Adrenal gland (tissue), 5 donors: ENCODE results near the gene RUFY4.

Experiments used
- CTCF ChIP-seq, 6 experiments: fragments of 450-650 bp in 4 of 6; fragments of 200-600 bp in 2 of 6; sonication (generic) in 1 of 6; IDR thresholded peaks; 1 replicate in 5 of 6; 2 replicates in 1 of 6; pipeline versions ENCODE4 v1.5.1 to v1.8.0; 2016 to 2021; ENCODE audit warnings: antibody characterized with exemption in 6 of 6, mild to moderate bottlenecking in 2 of 6, moderate library complexity in 1 of 6
- POLR2A ChIP-seq, 2 donors: fragments of 450-650 bp; IDR thresholded peaks; one replicate each; pipeline ENCODE4 v1.6.1; 2017; ENCODE audit warnings: antibody characterized with exemption in 2 of 2, mild to moderate bottlenecking in 2 of 2, moderate library complexity in 1 of 2
- donor health status: DM: no; HTN: no; CAD: no.

DNA sequence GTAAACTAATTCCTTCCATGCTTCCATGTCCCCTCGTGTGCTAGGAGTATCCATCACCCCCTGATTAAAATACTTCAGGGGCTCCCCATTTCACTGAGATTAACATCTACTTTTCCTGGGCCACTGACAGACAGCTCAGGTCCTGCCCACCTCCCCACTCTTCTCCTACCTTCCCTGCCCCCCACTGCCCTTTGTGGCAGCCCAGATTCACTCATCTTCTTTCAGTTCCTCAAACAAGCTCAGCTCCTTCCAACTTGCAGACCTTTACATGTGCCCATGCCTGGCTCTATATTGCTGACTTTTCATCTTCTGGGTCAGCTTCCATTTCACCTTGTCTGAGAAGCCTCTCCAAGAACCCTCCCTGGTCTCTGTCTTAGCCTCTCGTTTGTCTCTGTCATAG is 12.0 kb downstream of the RUFY4 start:
- TF ChIP-seq CTCF (IDR thresholded peaks at IDR 0.05) (no peak), POLR2A (IDR thresholded peaks at IDR 0.05) (no peak)
